ENCODE data around the gene FAM98B.

FAM98B gene

DNA sequence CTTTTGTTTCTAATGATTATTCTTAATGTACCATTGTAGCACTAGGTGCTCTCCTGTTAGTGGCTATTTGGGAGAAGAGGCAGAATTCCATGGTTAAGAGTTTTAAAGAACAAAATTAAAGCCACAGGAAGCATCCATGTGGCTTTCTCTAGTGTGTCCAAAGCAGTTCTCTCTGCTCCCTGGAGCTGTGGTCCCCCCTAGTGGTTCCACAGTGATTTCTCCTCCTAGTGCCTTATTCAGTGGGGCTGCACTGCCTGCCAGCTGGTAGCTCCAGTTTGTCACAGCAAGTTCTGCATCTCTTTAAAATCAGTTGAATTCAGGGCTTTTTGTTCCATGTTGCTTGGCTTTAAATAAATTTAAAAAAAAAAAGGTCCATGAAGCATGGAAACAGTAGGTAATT, 39.6 kb upstream of the FAM98B start:
- Histone ChIP-seq H3K36me3 (ENCODE audit: control insufficient read depth in 2 of 2, insufficient read depth in 1 of 2, low read length in 2 of 2) (no peaks in the 10 kb centered on the region), H3K9me3 (ENCODE audit: control insufficient read depth, insufficient read depth, low read depth, low read length) (no peaks in the 10 kb centered on the region)
- POLR2A ChIA-PET = no interaction called here

DNA sequence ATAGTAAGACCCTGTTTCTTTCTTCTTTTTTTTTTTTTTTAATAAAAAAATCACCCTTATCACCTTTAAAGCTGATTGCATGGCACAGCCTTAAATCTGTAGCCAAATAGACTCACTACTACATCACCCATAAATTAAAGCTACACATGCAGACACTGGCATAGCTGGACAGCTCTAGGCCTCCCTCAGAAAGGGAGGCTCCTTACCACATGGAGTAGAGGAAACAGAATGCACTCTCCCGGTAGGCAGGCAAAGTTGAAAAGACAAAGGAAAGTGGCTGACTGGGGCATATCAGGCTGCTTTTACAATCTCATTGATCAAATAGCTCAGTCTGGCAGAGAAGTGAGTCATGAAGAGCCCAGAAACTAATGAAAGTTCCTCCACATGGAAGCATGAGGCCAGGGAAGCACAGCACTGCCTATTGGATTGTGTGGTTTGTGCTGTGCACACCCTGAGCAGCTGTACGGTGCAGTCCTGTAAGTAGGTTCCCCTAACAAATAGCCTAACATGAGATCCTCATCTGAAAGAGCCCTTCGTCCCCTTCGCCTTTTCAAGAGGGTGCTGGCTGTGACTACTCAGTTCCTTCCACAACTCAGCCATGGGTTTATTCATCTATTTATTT, 32.7 kb upstream of the FAM98B start:
- POLR2A ChIA-PET = no interaction called here
- no peak overlapping the region for H3K27ac ChIP-seq (ENCODE audit: extremely low read depth, low read depth, low read length)
- H3K9me3 ChIP-seq (ENCODE audit: control insufficient read depth, insufficient read depth, low read depth, low read length) = no peaks in the 10 kb centered on the region
- H3K36me3 ChIP-seq (ENCODE audit: control insufficient read depth in 2 of 2, insufficient read depth in 1 of 2, low read length in 2 of 2) = no peaks in the 10 kb centered on the region
- H3K4me3 ChIP-seq (ENCODE audit: low read depth, low read length) = no peak overlapping the region
- CTCF ChIA-PET = interaction anchor here (0.6 to 1.5 kb wide), 3 partner anchors 20 to 426 kb away, joined by 3 to 7 read pairs (median 4); no protein-coding TSS in a partner anchor
- no peaks in the 10 kb centered on the region for H3K4me1 ChIP-seq (ENCODE audit: control insufficient read depth, insufficient read depth, low read length)
- TF ChIP-seq ZNF660 (tag by site-specific recombination; IDR thresholded peaks at IDR 0.05) (no peak), ZNF292 (tag by site-specific recombination; IDR thresholded peaks at IDR 0.05; ENCODE audit: borderline replicate concordance, low read depth) (no peak), ZNF324 (tag by site-specific recombination; IDR thresholded peaks at IDR 0.05) (no peak), ZNF747 (tag by site-specific recombination; IDR thresholded peaks at IDR 0.05) (no peak), KLF1 (tag by site-specific recombination; IDR thresholded peaks at IDR 0.05) (no peak), ZNF501 (tag by site-specific recombination; IDR thresholded peaks at IDR 0.05) (no peak), ZNF843 (tag by site-specific recombination; IDR thresholded peaks at IDR 0.05) (no peak), YY2 (tag by site-specific recombination; IDR thresholded peaks at IDR 0.05) (no peak), ZNF404 (tag by site-specific recombination; IDR thresholded peaks at IDR 0.05) (no peak), ZNF664 (tag by site-specific recombination; IDR thresholded peaks at IDR 0.05) (no peak), ZNF23 (tag by site-specific recombination; IDR thresholded peaks at IDR 0.05; ENCODE audit: borderline replicate concordance) (no peak), HOXD13 (CRISPR knock-in tag; IDR thresholded peaks at IDR 0.05; ENCODE audit: borderline replicate concordance) (no peak), ZNF121 (tag by site-specific recombination; IDR thresholded peaks at IDR 0.05) (no peak), ZNF544 (tag by site-specific recombination; IDR thresholded peaks at IDR 0.05) (no peak), ZNF366 (tag by site-specific recombination; conservative IDR thresholded peaks at IDR 0.05) (no peak)
- TF ChIP-seq, protein P1, sequence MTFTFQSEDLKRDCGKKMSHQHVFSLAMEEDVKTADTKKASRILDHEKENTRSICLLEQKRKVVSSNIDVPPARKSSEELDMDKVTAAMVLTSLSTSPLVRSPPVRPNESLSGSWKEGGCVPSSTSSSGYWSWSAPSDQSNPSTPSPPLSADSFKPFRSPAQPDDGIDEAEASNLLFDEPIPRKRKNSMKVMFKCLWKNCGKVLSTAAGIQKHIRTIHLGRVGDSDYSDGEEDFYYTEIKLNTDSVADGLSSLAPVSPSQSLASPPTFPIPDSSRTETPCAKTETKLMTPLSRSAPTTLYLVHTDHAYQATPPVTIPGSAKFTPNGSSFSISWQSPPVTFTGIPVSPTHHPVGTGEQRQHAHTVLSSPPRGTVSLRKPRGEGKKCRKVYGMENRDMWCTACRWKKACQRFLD (tag by site-specific recombination; IDR thresholded peaks at IDR 0.05) = no peak
- TF ChIP-seq, protein P2, sequence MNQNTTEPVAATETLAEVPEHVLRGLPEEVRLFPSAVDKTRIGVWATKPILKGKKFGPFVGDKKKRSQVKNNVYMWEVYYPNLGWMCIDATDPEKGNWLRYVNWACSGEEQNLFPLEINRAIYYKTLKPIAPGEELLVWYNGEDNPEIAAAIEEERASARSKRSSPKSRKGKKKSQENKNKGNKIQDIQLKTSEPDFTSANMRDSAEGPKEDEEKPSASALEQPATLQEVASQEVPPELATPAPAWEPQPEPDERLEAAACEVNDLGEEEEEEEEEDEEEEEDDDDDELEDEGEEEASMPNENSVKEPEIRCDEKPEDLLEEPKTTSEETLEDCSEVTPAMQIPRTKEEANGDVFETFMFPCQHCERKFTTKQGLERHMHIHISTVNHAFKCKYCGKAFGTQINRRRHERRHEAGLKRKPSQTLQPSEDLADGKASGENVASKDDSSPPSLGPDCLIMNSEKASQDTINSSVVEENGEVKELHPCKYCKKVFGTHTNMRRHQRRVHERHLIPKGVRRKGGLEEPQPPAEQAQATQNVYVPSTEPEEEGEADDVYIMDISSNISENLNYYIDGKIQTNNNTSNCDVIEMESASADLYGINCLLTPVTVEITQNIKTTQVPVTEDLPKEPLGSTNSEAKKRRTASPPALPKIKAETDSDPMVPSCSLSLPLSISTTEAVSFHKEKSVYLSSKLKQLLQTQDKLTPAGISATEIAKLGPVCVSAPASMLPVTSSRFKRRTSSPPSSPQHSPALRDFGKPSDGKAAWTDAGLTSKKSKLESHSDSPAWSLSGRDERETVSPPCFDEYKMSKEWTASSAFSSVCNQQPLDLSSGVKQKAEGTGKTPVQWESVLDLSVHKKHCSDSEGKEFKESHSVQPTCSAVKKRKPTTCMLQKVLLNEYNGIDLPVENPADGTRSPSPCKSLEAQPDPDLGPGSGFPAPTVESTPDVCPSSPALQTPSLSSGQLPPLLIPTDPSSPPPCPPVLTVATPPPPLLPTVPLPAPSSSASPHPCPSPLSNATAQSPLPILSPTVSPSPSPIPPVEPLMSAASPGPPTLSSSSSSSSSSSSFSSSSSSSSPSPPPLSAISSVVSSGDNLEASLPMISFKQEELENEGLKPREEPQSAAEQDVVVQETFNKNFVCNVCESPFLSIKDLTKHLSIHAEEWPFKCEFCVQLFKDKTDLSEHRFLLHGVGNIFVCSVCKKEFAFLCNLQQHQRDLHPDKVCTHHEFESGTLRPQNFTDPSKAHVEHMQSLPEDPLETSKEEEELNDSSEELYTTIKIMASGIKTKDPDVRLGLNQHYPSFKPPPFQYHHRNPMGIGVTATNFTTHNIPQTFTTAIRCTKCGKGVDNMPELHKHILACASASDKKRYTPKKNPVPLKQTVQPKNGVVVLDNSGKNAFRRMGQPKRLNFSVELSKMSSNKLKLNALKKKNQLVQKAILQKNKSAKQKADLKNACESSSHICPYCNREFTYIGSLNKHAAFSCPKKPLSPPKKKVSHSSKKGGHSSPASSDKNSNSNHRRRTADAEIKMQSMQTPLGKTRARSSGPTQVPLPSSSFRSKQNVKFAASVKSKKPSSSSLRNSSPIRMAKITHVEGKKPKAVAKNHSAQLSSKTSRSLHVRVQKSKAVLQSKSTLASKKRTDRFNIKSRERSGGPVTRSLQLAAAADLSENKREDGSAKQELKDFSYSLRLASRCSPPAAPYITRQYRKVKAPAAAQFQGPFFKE (tag by site-specific recombination; IDR thresholded peaks at IDR 0.05; ENCODE audit: borderline replicate concordance) = no peak
- TF ChIP-seq, protein P3, sequence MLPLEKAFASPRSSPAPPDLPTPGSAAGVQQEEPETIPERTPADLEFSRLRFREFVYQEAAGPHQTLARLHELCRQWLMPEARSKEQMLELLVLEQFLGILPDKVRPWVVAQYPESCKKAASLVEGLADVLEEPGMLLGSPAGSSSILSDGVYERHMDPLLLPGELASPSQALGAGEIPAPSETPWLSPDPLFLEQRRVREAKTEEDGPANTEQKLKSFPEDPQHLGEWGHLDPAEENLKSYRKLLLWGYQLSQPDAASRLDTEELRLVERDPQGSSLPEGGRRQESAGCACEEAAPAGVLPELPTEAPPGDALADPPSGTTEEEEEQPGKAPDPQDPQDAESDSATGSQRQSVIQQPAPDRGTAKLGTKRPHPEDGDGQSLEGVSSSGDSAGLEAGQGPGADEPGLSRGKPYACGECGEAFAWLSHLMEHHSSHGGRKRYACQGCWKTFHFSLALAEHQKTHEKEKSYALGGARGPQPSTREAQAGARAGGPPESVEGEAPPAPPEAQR (tag by site-specific recombination; IDR thresholded peaks at IDR 0.05) = no peak
- TF ChIP-seq, protein P4, sequence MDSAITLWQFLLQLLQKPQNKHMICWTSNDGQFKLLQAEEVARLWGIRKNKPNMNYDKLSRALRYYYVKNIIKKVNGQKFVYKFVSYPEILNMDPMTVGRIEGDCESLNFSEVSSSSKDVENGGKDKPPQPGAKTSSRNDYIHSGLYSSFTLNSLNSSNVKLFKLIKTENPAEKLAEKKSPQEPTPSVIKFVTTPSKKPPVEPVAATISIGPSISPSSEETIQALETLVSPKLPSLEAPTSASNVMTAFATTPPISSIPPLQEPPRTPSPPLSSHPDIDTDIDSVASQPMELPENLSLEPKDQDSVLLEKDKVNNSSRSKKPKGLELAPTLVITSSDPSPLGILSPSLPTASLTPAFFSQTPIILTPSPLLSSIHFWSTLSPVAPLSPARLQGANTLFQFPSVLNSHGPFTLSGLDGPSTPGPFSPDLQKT (IDR thresholded peaks at IDR 0.05; ENCODE audit: borderline replicate concordance, low read depth, low read length) = no peak
- TF ChIP-seq, protein P5, sequence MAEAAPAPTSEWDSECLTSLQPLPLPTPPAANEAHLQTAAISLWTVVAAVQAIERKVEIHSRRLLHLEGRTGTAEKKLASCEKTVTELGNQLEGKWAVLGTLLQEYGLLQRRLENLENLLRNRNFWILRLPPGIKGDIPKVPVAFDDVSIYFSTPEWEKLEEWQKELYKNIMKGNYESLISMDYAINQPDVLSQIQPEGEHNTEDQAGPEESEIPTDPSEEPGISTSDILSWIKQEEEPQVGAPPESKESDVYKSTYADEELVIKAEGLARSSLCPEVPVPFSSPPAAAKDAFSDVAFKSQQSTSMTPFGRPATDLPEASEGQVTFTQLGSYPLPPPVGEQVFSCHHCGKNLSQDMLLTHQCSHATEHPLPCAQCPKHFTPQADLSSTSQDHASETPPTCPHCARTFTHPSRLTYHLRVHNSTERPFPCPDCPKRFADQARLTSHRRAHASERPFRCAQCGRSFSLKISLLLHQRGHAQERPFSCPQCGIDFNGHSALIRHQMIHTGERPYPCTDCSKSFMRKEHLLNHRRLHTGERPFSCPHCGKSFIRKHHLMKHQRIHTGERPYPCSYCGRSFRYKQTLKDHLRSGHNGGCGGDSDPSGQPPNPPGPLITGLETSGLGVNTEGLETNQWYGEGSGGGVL (tag by site-specific recombination; IDR thresholded peaks at IDR 0.05) = no peak

More for the DNA sequence above, 39.6 kb upstream of the FAM98B start:
- no peak overlapping the region for H3K4me3 ChIP-seq (ENCODE audit: low read depth, low read length)
- no peaks in the 10 kb centered on the region for H3K4me1 ChIP-seq (ENCODE audit: control insufficient read depth, insufficient read depth, low read length)
- CTCF ChIA-PET = interaction anchor here (0.5 to 0.9 kb wide), 4 partner anchors 26 to 442 kb away, joined by 3 to 4 read pairs (median 4); no protein-coding TSS in a partner anchor
- no peak for TF ChIP-seq EGR2 (tag by site-specific recombination; IDR thresholded peaks at IDR 0.05; ENCODE audit: low read depth)
- TF ChIP-seq ZNF654 (tag by site-specific recombination; IDR thresholded peaks at IDR 0.05; ENCODE audit: low read depth) = peak; percentile 34; the same call in 1 of the 2 replicates
- no peak overlapping the region for H3K27ac ChIP-seq (ENCODE audit: extremely low read depth, low read depth, low read length)
